Rectal smooth muscle tissue (tissue), 1 donor: ENCODE data around the gene RFC1.

Experiments
- H3K27ac ChIP-seq: one replicate; pipeline ENCODE4 v1.7.0; 2013; ENCODE audit warnings: low read depth, low read length, inconsistent platforms
- H3K27me3 ChIP-seq: one replicate; pipeline ENCODE4 v1.7.0; 2013; ENCODE audit warnings: low read length; ENCODE audit not compliant: control insufficient read depth, insufficient read depth
- H3K36me3 ChIP-seq: one replicate; pipeline ENCODE4 v1.7.0; 2013; ENCODE audit warnings: low read length; ENCODE audit not compliant: control insufficient read depth, insufficient read depth
- H3K4me1 ChIP-seq: one replicate; pipeline ENCODE4 v1.7.0; 2013; ENCODE audit warnings: low read length; ENCODE audit not compliant: control insufficient read depth, insufficient read depth
- H3K4me3 ChIP-seq: one replicate; pipeline ENCODE4 v1.7.0; 2013; ENCODE audit warnings: low read length
- H3K9ac ChIP-seq: one replicate; pipeline ENCODE4 v1.7.0; 2013; ENCODE audit warnings: low read length

RFC1 gene

DNA sequence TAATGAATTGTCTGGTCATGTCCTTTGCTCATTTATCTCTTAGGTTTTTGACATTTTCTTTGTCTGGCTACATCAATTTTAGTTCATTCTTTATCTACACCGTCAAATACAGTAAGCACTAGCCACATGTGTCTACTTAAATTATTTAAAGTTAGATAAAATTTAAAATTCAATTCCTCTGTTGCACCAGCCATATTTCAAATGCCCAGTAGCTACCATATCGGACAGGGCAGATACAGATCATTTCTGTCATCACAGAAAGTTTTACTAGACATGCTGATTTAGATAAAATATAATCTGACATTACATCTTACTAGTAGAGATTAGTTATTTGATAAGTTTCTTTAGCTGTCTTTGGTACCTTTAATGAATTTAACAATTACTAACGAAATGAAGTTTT is 122.7 kb downstream of the RFC1 start:
- H3K36me3 ChIP-seq: no peaks in the 10 kb centered on the region
- H3K27ac ChIP-seq: no peak overlapping the region
- no peaks in the 10 kb centered on the region for H3K4me1 ChIP-seq
- no peak overlapping the region for H3K9ac ChIP-seq
- H3K4me3 ChIP-seq: no peak overlapping the region
- H3K27me3 ChIP-seq: no peaks in the 10 kb centered on the region
